ENCODE measurements around the gene UBL7. TPM values are rescaled to one million over a fixed set of nuclear protein-coding genes. Genes with fewer than 3 reads are reported as not detected.
A peak's percentile ranks its signal among the peaks of the same experiment; 100 is the strongest.

UBL7 gene
- total RNA-seq, 6 experiments from 2014 or later, result 50.9 to 68.0 (median 60.1) TPM

DNA sequence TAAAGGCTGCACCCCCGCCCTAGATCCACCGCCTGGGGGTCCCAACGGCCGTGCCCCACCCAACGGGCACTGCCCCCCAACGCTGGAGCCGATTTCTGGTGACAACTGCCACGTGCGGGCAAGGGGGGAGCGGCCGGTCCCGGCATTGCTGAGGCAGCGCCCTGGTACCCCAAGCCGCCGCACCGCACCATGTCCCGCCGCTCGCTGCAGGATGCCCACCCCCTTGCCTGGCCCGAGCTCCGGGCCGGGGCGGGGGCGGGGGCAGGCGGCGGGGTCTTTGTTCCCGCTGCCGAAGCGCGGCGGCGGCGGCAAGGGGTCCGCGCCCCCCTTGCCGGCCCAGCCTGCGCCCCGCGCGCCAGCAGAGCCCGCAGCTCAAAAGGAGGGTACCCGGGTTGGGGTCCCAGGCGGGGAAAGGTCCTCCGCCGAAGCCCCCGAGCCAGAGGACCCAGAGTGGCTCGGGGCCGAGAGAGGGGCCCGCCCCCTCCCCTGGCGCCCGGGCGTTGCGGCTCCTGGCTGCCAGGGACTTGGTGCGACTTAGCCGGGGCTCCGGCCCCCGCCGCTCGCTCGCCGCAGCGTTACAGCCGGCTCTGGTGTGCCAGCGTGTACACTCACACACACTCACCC is 27.9 kb downstream of the UBL7 start:
- TF ChIP-seq, protein P1, sequence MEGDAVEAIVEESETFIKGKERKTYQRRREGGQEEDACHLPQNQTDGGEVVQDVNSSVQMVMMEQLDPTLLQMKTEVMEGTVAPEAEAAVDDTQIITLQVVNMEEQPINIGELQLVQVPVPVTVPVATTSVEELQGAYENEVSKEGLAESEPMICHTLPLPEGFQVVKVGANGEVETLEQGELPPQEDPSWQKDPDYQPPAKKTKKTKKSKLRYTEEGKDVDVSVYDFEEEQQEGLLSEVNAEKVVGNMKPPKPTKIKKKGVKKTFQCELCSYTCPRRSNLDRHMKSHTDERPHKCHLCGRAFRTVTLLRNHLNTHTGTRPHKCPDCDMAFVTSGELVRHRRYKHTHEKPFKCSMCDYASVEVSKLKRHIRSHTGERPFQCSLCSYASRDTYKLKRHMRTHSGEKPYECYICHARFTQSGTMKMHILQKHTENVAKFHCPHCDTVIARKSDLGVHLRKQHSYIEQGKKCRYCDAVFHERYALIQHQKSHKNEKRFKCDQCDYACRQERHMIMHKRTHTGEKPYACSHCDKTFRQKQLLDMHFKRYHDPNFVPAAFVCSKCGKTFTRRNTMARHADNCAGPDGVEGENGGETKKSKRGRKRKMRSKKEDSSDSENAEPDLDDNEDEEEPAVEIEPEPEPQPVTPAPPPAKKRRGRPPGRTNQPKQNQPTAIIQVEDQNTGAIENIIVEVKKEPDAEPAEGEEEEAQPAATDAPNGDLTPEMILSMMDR (IDR thresholded peaks at IDR 0.05), result no peak
- no peak for DNase-seq
- peak overlapping the region; percentile 96 for H3K4me3 Mint-ChIP-seq
- H3K36me3 Mint-ChIP-seq (ENCODE audit: low read depth), result peaks cover 18% of the 10 kb centered on the region
- peak overlapping the region; percentile 87; the same call in 1 of the 2 replicates for H3K27ac Mint-ChIP-seq
- peaks cover 55% of the 10 kb centered on the region for H3K4me1 Mint-ChIP-seq (ENCODE audit: low read depth)
- H3K27me3 Mint-ChIP-seq (ENCODE audit: insufficient read depth), result peaks cover 2% of the 10 kb centered on the region; the same call in 1 of the 2 replicates
- H3K9me3 Mint-ChIP-seq, result no peaks in the 10 kb centered on the region

DNA sequence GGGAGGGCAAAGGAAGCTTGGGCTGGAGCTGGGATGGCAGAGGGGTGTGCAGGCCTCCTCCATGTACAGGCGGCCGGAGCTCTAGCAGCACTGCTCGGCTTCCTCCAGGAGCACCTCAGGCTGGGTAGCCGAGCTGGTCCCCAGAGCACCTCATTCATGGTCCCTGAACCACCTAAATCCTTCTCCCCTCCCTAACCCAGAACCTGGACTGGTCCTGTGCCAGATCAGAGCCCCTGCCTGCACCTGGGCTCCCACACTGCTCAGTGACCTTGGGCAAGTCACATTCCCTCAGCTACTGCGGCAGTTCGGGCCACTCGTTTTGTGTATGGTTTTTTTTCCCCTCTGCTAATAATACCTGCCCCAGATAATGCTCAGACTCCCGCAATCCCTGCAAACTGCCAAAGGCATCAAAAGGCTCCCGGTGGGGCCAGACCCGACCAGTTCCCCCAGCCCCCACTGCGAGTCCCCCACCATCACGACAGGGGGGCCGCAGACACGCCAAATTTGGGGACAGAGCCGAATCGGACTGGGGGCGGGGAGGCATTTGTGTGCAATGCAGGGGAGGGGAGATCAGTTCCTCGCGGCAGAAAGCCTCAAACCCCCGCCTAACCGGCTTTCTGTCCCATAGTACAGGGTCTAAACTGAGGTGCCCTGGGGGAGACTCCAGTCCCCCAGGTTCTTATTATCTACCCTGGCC is 28.5 kb downstream of the UBL7 start:
- TF ChIP-seq, protein P1 (IDR thresholded peaks at IDR 0.05), result no peak
- no peaks in the 10 kb centered on the region for H3K9me3 Mint-ChIP-seq
- H3K36me3 Mint-ChIP-seq (ENCODE audit: low read depth), result peaks cover 18% of the 10 kb centered on the region
- H3K27me3 Mint-ChIP-seq (ENCODE audit: insufficient read depth), result peaks cover 2% of the 10 kb centered on the region; the same call in 1 of the 2 replicates
- H3K27ac Mint-ChIP-seq, result peak overlapping the region; percentile 87
- no peak for DNase-seq
- peaks cover 62% of the 10 kb centered on the region for H3K4me1 Mint-ChIP-seq (ENCODE audit: low read depth)
- H3K4me3 Mint-ChIP-seq, result peak overlapping the region; percentile 96

DNA sequence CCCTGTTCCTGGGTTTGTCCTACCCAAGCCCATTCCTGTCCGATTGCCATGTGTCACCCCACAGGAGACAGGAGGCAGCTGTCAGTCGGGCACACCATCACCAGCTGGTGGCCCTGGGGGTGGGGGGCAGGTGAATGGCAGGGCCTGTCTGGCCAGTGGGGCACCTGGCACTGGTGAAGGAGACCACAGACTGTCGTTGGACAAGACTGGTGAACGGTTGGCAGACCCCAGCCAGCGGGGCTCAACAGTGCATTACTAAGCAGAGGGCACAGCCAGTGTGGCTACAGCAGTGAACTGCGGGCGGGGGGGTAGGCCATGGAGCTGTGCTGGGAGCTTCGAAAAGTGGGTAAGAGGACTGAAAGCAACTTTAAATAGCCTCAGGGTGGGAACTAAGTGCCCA is 29.3 kb downstream of the UBL7 start:
- peaks cover 70% of the 10 kb centered on the region for H3K4me1 Mint-ChIP-seq (ENCODE audit: low read depth)
- peak overlapping the region; percentile 96 for H3K4me3 Mint-ChIP-seq
- H3K27ac Mint-ChIP-seq, result peak overlapping the region; percentile 87
- no peaks in the 10 kb centered on the region for H3K9me3 Mint-ChIP-seq
- peaks cover 2% of the 10 kb centered on the region; the same call in 1 of the 2 replicates for H3K27me3 Mint-ChIP-seq (ENCODE audit: insufficient read depth)
- H3K36me3 Mint-ChIP-seq (ENCODE audit: low read depth), result peaks cover 23% of the 10 kb centered on the region
- DNase-seq, result no peak
- TF ChIP-seq, protein P1 (IDR thresholded peaks at IDR 0.05), result no peak

DNA sequence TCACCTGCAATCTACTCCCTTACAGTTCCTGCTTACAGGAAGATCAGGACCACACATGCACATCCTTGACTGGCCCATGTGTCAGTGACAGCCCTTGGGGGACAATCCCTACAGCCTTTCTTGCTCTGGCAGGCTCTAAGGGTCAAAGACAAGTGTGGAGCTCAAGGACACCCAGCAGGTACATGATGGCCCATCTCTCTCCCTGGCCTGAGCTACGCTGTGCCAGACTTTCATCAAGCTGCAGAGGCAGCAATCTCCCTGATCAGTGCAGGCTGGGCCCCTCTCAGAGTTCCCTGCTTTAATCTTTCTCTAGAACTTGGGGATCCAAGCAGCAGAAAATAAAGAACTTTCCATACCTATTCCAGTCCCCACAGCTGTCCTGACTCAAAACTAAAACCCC is 29.8 kb downstream of the UBL7 start:
- H3K36me3 Mint-ChIP-seq (ENCODE audit: low read depth), result peaks cover 23% of the 10 kb centered on the region
- no peak for DNase-seq
- H3K27me3 Mint-ChIP-seq (ENCODE audit: insufficient read depth), result peaks cover 2% of the 10 kb centered on the region; the same call in 1 of the 2 replicates
- H3K4me1 Mint-ChIP-seq (ENCODE audit: low read depth), result peaks cover 75% of the 10 kb centered on the region
- peak overlapping the region; percentile 87 for H3K27ac Mint-ChIP-seq
- TF ChIP-seq, protein P1 (IDR thresholded peaks at IDR 0.05), result no peak
- H3K9me3 Mint-ChIP-seq, result no peaks in the 10 kb centered on the region
- peak overlapping the region; percentile 96 for H3K4me3 Mint-ChIP-seq

DNA sequence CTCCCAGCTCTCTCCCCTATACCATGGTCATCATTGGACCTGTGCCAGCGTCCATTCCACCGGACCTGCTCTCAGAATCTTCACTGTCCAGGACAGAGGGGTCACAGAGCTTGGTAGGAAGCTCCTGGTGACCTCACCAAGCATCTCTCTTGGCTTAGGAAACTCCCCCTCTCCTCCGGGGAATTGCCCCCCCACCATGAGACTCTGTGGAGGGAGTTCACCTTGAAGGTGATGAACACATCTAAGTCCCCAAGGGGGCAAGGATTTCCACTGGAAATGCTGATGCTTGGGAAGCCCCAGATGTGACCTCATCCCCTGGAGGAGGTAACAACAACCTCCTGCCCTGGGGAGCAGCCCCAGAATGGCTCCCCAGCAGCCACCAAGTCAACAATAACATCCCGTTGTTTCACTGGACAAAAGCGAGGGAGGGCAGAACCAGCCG is 30.4 kb downstream of the UBL7 start:
- Mint-ChIP-seq H3K4me1 (ENCODE audit: low read depth) (peaks cover 81% of the 10 kb centered on the region), H3K4me3 (peak overlapping the region; percentile 96), H3K27ac (peak overlapping the region; percentile 87), H3K36me3 (ENCODE audit: low read depth) (peaks cover 26% of the 10 kb centered on the region), H3K9me3 (no peaks in the 10 kb centered on the region), H3K27me3 (ENCODE audit: insufficient read depth) (peaks cover 2% of the 10 kb centered on the region; the same call in 1 of the 2 replicates)
- TF ChIP-seq, protein P1 (IDR thresholded peaks at IDR 0.05), result no peak
- no peak for DNase-seq
